SK-N-SH treated with all-trans-retinoic acid at 6 μM for 48 hours (cell line): ENCODE measurements around the gene PRKRIP1.

Experiments
- ATAC-seq: fragments of 200-7000 bp; cut with Tn5 transposase; 3 replicates; pipeline ENCODE4 v1.9.1; 2020; ENCODE audit warnings: mild to moderate bottlenecking, moderate library complexity
- ARNTL ChIP-seq: fragments of 450-650 bp; formaldehyde crosslinking; IDR thresholded peaks from 2 replicates; pipeline ENCODE4 v1.5.0; 2020; ENCODE audit warnings: low read depth, mild to moderate bottlenecking, moderate library complexity, borderline replicate concordance
- BACH2 ChIP-seq: fragments of 250-450 bp; sonication (Bioruptor Pico); IDR thresholded peaks from 2 replicates; pipeline ENCODE4 v1.9.0; 2021; ENCODE audit warnings: mild to moderate bottlenecking, borderline replicate concordance
- CREB5 ChIP-seq: fragments of 250-450 bp; sonication (Bioruptor Pico); IDR thresholded peaks from 2 replicates; pipeline ENCODE4 v1.5.1; 2020; ENCODE audit warnings: low read depth, mild to moderate bottlenecking, moderate library complexity
- CSDC2 ChIP-seq: fragments of 250-450 bp; sonication (Bioruptor Pico); IDR thresholded peaks from 2 replicates; pipeline ENCODE4 v1.5.0; 2020; ENCODE audit warnings: mild to moderate bottlenecking, moderate library complexity
- GLIS3 ChIP-seq: fragments of 250-450 bp; sonication (Bioruptor Pico); IDR thresholded peaks from 2 replicates; pipeline ENCODE4 v1.5.0; 2020; ENCODE audit warnings: mild to moderate bottlenecking, moderate library complexity
- ISL1 ChIP-seq: fragments of 250-450 bp; sonication (Bioruptor Pico); IDR thresholded peaks from 2 replicates; pipeline ENCODE4 v2.1.2; 2022; ENCODE audit warnings: mild to moderate bottlenecking, moderate library complexity
- OSR1 ChIP-seq: fragments of 250-450 bp; sonication (Bioruptor Pico); IDR thresholded peaks from 2 replicates; pipeline ENCODE4 v1.8.0; 2022; ENCODE audit warnings: moderate library complexity, mild to moderate bottlenecking, inconsistent platforms
- PPARA ChIP-seq: fragments of 250-450 bp; sonication (Bioruptor Pico); IDR thresholded peaks from 2 replicates; pipeline ENCODE4 v1.5.0; 2020; ENCODE audit warnings: mild to moderate bottlenecking, borderline replicate concordance
- RARB ChIP-seq: fragments of 250-450 bp; sonication (Bioruptor Pico); IDR thresholded peaks from 2 replicates; pipeline ENCODE4 v1.8.0; 2021; ENCODE audit warnings: mild to moderate bottlenecking, moderate library complexity
- SNAI2 ChIP-seq: fragments of 250-450 bp; sonication (Bioruptor Pico); IDR thresholded peaks from 2 replicates; pipeline ENCODE4 v1.5.0; 2020; ENCODE audit warnings: mild to moderate bottlenecking, moderate library complexity
- TCF4 ChIP-seq: fragments of 250-450 bp; sonication (Bioruptor Pico); IDR thresholded peaks from 2 replicates; pipeline ENCODE4 v1.8.0; 2021; ENCODE audit warnings: mild to moderate bottlenecking, moderate library complexity, borderline replicate concordance
- TOX ChIP-seq: fragments of 250-450 bp; sonication (Bioruptor Pico); IDR thresholded peaks from 2 replicates; pipeline ENCODE4 v1.8.0; 2021; ENCODE audit warnings: mild to moderate bottlenecking, moderate library complexity, borderline replicate concordance
- ZC3H10 ChIP-seq: fragments of 250-450 bp; sonication (Bioruptor Pico); IDR thresholded peaks from 2 replicates; pipeline ENCODE4 v1.5.1; 2021; ENCODE audit warnings: mild to moderate bottlenecking, moderate library complexity
- ZFP3 ChIP-seq: fragments of 250-450 bp; sonication (Bioruptor Pico); IDR thresholded peaks from 2 replicates; pipeline ENCODE4 v1.5.0; 2020; ENCODE audit warnings: mild to moderate bottlenecking, moderate library complexity
- ZFP30 ChIP-seq: fragments of 450-650 bp; formaldehyde crosslinking; IDR thresholded peaks from 2 replicates; pipeline ENCODE4 v1.5.0; 2022; ENCODE audit warnings: mild to moderate bottlenecking, moderate library complexity
- ZNF565 ChIP-seq: fragments of 450-650 bp; formaldehyde crosslinking; conservative IDR thresholded peaks from 2 replicates; pipeline ENCODE4 v1.5.0; 2020; ENCODE audit warnings: low read depth, mild to moderate bottlenecking, moderate library complexity
- ZNF8 ChIP-seq: fragments of 450-650 bp; formaldehyde crosslinking; IDR thresholded peaks from 2 replicates; pipeline ENCODE4 v1.5.0; 2020; ENCODE audit warnings: mild to moderate bottlenecking, moderate library complexity
- TF ChIP-seq, protein P1 (sequence below): fragments of 250-450 bp; sonication (Bioruptor Pico); IDR thresholded peaks from 2 replicates; pipeline ENCODE4 v1.8.0; 2021; ENCODE audit warnings: low read depth, mild to moderate bottlenecking, moderate library complexity, borderline replicate concordance
- TF ChIP-seq, protein P2 (sequence below): fragments of 250-450 bp; sonication (Bioruptor Pico); IDR thresholded peaks from 2 replicates; pipeline ENCODE4 v1.5.0; 2020; ENCODE audit warnings: mild to moderate bottlenecking, moderate library complexity
- TF ChIP-seq, protein P3 (sequence below): fragments of 250-450 bp; sonication (Bioruptor Pico); IDR thresholded peaks from 2 replicates; pipeline ENCODE4 v1.8.0; 2020; ENCODE audit warnings: mild to moderate bottlenecking, moderate library complexity, borderline replicate concordance

PRKRIP1 gene

GRCh38 chr7:102413091-102413490 lies 16.9 kb downstream of the PRKRIP1 start (continued):
- TF ChIP-seq, protein P1, sequence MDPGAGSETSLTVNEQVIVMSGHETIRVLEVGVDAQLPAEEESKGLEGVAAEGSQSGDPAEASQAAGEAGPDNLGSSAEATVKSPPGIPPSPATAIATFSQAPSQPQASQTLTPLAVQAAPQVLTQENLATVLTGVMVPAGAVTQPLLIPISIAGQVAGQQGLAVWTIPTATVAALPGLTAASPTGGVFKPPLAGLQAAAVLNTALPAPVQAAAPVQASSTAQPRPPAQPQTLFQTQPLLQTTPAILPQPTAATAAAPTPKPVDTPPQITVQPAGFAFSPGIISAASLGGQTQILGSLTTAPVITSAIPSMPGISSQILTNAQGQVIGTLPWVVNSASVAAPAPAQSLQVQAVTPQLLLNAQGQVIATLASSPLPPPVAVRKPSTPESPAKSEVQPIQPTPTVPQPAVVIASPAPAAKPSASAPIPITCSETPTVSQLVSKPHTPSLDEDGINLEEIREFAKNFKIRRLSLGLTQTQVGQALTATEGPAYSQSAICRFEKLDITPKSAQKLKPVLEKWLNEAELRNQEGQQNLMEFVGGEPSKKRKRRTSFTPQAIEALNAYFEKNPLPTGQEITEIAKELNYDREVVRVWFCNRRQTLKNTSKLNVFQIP (CRISPR knock-in tag): no peak

GRCh38 chr7:102413611-102414010 lies 17.4 kb downstream of the PRKRIP1 start:
- TF ChIP-seq ISL1 (CRISPR knock-in tag): no peak
- no peak for TF ChIP-seq SNAI2
- TF ChIP-seq OSR1 (CRISPR knock-in tag): no peak
- no peak for TF ChIP-seq ZNF565 (CRISPR knock-in tag)
- TF ChIP-seq GLIS3 (CRISPR knock-in tag): no peak
- ATAC-seq: no peak

DNA sequence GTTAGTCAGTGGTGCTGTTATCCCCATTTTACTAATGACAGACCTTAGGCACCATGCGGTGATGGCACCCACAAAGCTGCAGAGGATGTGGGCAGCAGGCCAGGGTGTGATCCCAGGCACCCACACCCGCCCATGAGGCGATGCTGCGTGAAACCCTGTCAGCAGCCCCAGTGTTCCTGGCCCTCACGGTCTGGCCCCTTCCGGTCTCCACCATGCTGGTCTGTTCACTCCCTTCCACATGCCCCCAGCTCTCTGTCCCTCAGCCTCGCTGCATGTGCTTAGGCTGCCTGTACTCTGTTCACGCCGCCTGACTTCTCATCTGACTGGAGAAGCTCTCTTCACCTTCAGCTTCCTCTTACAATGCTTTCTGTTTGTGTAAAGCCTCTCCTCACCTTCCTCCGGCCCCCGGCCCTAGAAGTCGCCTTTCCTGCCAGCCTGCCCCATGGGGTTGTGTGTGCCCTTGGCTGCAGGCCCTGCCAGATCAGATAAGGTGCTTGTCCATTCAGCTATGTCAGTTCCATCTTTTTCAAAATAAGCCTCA lies 19.6 kb downstream of the PRKRIP1 start:
- no peak for TF ChIP-seq ARNTL
- no peak for TF ChIP-seq ZNF8 (CRISPR knock-in tag)
- no peak for TF ChIP-seq PPARA (CRISPR knock-in tag)
- no peak for TF ChIP-seq SNAI2
- TF ChIP-seq BACH2: no peak
- TF ChIP-seq ZFP3 (CRISPR knock-in tag): no peak
- TF ChIP-seq ISL1 (CRISPR knock-in tag): no peak
- no peak for TF ChIP-seq CSDC2 (CRISPR knock-in tag)
- no peak for TF ChIP-seq TOX (CRISPR knock-in tag)
- no peak for TF ChIP-seq RARB (CRISPR knock-in tag)
- TF ChIP-seq CREB5 (CRISPR knock-in tag): no peak
- TF ChIP-seq ZFP30 (CRISPR knock-in tag): no peak
- no peak for TF ChIP-seq ZC3H10
- TF ChIP-seq ZNF565 (CRISPR knock-in tag): no peak
- TF ChIP-seq, protein P2, sequence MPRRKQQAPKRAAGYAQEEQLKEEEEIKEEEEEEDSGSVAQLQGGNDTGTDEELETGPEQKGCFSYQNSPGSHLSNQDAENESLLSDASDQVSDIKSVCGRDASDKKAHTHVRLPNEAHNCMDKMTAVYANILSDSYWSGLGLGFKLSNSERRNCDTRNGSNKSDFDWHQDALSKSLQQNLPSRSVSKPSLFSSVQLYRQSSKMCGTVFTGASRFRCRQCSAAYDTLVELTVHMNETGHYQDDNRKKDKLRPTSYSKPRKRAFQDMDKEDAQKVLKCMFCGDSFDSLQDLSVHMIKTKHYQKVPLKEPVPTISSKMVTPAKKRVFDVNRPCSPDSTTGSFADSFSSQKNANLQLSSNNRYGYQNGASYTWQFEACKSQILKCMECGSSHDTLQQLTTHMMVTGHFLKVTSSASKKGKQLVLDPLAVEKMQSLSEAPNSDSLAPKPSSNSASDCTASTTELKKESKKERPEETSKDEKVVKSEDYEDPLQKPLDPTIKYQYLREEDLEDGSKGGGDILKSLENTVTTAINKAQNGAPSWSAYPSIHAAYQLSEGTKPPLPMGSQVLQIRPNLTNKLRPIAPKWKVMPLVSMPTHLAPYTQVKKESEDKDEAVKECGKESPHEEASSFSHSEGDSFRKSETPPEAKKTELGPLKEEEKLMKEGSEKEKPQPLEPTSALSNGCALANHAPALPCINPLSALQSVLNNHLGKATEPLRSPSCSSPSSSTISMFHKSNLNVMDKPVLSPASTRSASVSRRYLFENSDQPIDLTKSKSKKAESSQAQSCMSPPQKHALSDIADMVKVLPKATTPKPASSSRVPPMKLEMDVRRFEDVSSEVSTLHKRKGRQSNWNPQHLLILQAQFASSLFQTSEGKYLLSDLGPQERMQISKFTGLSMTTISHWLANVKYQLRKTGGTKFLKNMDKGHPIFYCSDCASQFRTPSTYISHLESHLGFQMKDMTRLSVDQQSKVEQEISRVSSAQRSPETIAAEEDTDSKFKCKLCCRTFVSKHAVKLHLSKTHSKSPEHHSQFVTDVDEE (CRISPR knock-in tag): no peak
- ATAC-seq: no peak; the same call in 2 of the 3 replicates

- no peak for ATAC-seq
- TF ChIP-seq, protein P1 (CRISPR knock-in tag): no peak
- TF ChIP-seq RARB (CRISPR knock-in tag) (no peak), ARNTL (no peak), ZC3H10 (no peak), ZFP3 (CRISPR knock-in tag) (no peak), ZNF565 (CRISPR knock-in tag) (no peak), CSDC2 (CRISPR knock-in tag) (no peak), OSR1 (CRISPR knock-in tag) (no peak), ZFP30 (CRISPR knock-in tag) (no peak), TOX (CRISPR knock-in tag) (no peak), SNAI2 (no peak), TCF4 (CRISPR knock-in tag) (no peak), CREB5 (CRISPR knock-in tag) (no peak)
- TF ChIP-seq, protein P2 (CRISPR knock-in tag): no peak
- TF ChIP-seq, protein P3, sequence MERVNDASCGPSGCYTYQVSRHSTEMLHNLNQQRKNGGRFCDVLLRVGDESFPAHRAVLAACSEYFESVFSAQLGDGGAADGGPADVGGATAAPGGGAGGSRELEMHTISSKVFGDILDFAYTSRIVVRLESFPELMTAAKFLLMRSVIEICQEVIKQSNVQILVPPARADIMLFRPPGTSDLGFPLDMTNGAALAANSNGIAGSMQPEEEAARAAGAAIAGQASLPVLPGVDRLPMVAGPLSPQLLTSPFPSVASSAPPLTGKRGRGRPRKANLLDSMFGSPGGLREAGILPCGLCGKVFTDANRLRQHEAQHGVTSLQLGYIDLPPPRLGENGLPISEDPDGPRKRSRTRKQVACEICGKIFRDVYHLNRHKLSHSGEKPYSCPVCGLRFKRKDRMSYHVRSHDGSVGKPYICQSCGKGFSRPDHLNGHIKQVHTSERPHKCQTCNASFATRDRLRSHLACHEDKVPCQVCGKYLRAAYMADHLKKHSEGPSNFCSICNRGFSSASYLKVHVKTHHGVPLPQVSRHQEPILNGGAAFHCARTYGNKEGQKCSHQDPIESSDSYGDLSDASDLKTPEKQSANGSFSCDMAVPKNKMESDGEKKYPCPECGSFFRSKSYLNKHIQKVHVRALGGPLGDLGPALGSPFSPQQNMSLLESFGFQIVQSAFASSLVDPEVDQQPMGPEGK (CRISPR knock-in tag): no peak
Measured at GRCh38 chr7:102416406-102416805, 20.2 kb downstream of the PRKRIP1 start.
